Bronchial epithelial cell (primary cell): ENCODE data around the gene IL2RA. TPM values are rescaled to one million over a fixed set of nuclear protein-coding genes. Genes with fewer than 3 reads are reported as not detected.

Experiments used
- DNase-seq: peaks from one replicate; pipeline ENCODE4 v3.0.0-alpha.2; 2010; ENCODE audit warnings: low read depth
- FAIRE-seq: peaks from 2 replicates; lab custom pipeline; 2011; peaks lifted over from hg19 to GRCh38; lab: Jason Lieb, UNC
- H3K27me3 ChIP-seq: 2 replicates; pipeline ENCODE4 v1.5.1; 2011; ENCODE audit warnings: low read length; ENCODE audit not compliant: control insufficient read depth, insufficient read depth
- H3K36me3 ChIP-seq: 2 replicates; pipeline ENCODE4 v1.5.1; 2011; ENCODE audit warnings: low read length; ENCODE audit not compliant: control insufficient read depth, insufficient read depth
- H3K4me3 ChIP-seq: 2 replicates; pipeline ENCODE4 v1.5.1; 2011; ENCODE audit warnings: mild to moderate bottlenecking, low read depth, low read length, control low read depth
- CTCF ChIP-seq: IDR thresholded peaks from 2 replicates; pipeline ENCODE4 v1.5.1; 2011; ENCODE audit warnings: mild to moderate bottlenecking, moderate library complexity, low read length, control low read depth, inconsistent platforms; ENCODE audit not compliant: insufficient read depth, severe bottlenecking
- total RNA-seq: library from RNA; depleted of rRNA; stranded (reverse); fragments of >200 nt; gene quantifications from 2 replicates; pipeline ENCODE4 v1.2.1, GENCODE V29; 2014

Gene IL2RA
- total RNA-seq, 1 donor from 2014 or later = not detected

GRCh38 chr10:6103591-6103990 is 41.4 kb upstream of the IL2RA start:
- Histone ChIP-seq H3K36me3 (peaks cover 10% of the 10 kb centered on the region), H3K4me3 (no peak overlapping the region), H3K27me3 (no peaks in the 10 kb centered on the region)
- FAIRE-seq (no peak), DNase-seq (no peak)
- no peak for TF ChIP-seq CTCF

GRCh38 chr10:6102128-6102527 is 40.0 kb upstream of the IL2RA start:
- Histone ChIP-seq H3K27me3 (no peaks in the 10 kb centered on the region), H3K36me3 (peaks cover 9% of the 10 kb centered on the region), H3K4me3 (no peak overlapping the region)
- no peak for FAIRE-seq
- TF ChIP-seq CTCF = no peak
- no peak for DNase-seq

GRCh38 chr10:6101181-6101580 is 39.0 kb upstream of the IL2RA start:
- no peak for TF ChIP-seq CTCF
- Histone ChIP-seq H3K27me3 (no peaks in the 10 kb centered on the region), H3K36me3 (peaks cover 9% of the 10 kb centered on the region), H3K4me3 (no peak overlapping the region)
- FAIRE-seq (no peak), DNase-seq (no peak)

GRCh38 chr10:6100370-6100769 is 38.2 kb upstream of the IL2RA start:
- FAIRE-seq = no peak
- Histone ChIP-seq H3K27me3 (no peaks in the 10 kb centered on the region), H3K36me3 (peaks cover 9% of the 10 kb centered on the region), H3K4me3 (no peak overlapping the region)
- TF ChIP-seq CTCF = no peak
- no peak for DNase-seq

- Histone ChIP-seq H3K36me3 (peaks cover 7% of the 10 kb centered on the region), H3K27me3 (no peaks in the 10 kb centered on the region), H3K4me3 (no peak overlapping the region)
- no peak for TF ChIP-seq CTCF
- FAIRE-seq = no peak
- no peak for DNase-seq
Measured at GRCh38 chr10:6098156-6098555, 36.0 kb upstream of the IL2RA start.

- no peak for TF ChIP-seq CTCF
- no peaks in the 10 kb centered on the region for H3K27me3 ChIP-seq
- DNase-seq (no peak), FAIRE-seq (no peak)
- peaks cover 3% of the 10 kb centered on the region for H3K36me3 ChIP-seq
- no peak overlapping the region for H3K4me3 ChIP-seq
Measured at GRCh38 chr10:6097063-6097462, 34.9 kb upstream of the IL2RA start.
